Trophoblast cell (in vitro differentiated cells and primary cell): ENCODE data around the gene FCER1A.

Experiments used
- DNase-seq, 2 donors: peaks; one replicate each; pipeline ENCODE4 v3.0.0-alpha.2; 2016
- H2AFZ ChIP-seq: 2 replicates; pipeline ENCODE4 v1.6.1; 2013; ENCODE audit warnings: low read length, moderate library complexity, mild to moderate bottlenecking; ENCODE audit not compliant: insufficient read depth, poor library complexity
- H2AK5ac ChIP-seq: 2 replicates; pipeline ENCODE4 v1.6.1; 2013; ENCODE audit warnings: mild to moderate bottlenecking, low read length
- H2BK120ac ChIP-seq: 2 replicates; pipeline ENCODE4 v1.6.1; 2013; ENCODE audit warnings: low read length, mild to moderate bottlenecking, moderate library complexity; ENCODE audit not compliant: insufficient read depth, poor library complexity
- H2BK12ac ChIP-seq: 2 replicates; pipeline ENCODE4 v1.6.1; 2013; ENCODE audit warnings: mild to moderate bottlenecking, low read length, moderate library complexity
- H2BK5ac ChIP-seq: 2 replicates; pipeline ENCODE4 v1.6.1; 2013; ENCODE audit warnings: low read length, low read depth, moderate library complexity, mild to moderate bottlenecking; ENCODE audit not compliant: poor library complexity
- H3K14ac ChIP-seq: 2 replicates; pipeline ENCODE4 v1.6.1; 2013; ENCODE audit warnings: mild to moderate bottlenecking, low read length
- H3K18ac ChIP-seq: 2 replicates; pipeline ENCODE4 v1.6.1; 2013; ENCODE audit warnings: mild to moderate bottlenecking, low read length
- H3K23ac ChIP-seq: 2 replicates; pipeline ENCODE4 v1.6.1; 2013; ENCODE audit warnings: low read length
- H3K27ac ChIP-seq: 2 replicates; pipeline ENCODE4 v1.5.1; 2013; ENCODE audit warnings: low read depth, mild to moderate bottlenecking, inconsistent platforms, low read length, moderate library complexity
- H3K27me3 ChIP-seq: 2 replicates; pipeline ENCODE4 v1.6.1; 2013; ENCODE audit warnings: inconsistent platforms, mild to moderate bottlenecking, low read length, moderate library complexity; ENCODE audit not compliant: insufficient read depth
- H3K36me3 ChIP-seq, 2 experiments: 1 replicate in 1 of 2; 2 replicates in 1 of 2; pipeline ENCODE4 v1.6.1; 2013; ENCODE audit warnings: low read length in 2 of 2, mild to moderate bottlenecking in 2 of 2, moderate library complexity in 1 of 2; ENCODE audit not compliant: insufficient read depth in 2 of 2, control insufficient read depth in 1 of 2
- H3K4ac ChIP-seq: 2 replicates; pipeline ENCODE4 v1.6.1; 2013; ENCODE audit warnings: low read depth, mild to moderate bottlenecking, low read length, moderate library complexity
- H3K4me1 ChIP-seq, 2 experiments: 1 replicate in 1 of 2; 2 replicates in 1 of 2; pipeline ENCODE4 v1.6.1; 2013; ENCODE audit warnings: low read length in 2 of 2, mild to moderate bottlenecking in 2 of 2, moderate library complexity in 1 of 2; ENCODE audit not compliant: insufficient read depth in 2 of 2, control insufficient read depth in 1 of 2
- H3K4me2 ChIP-seq: 2 replicates; pipeline ENCODE4 v1.6.1; 2013; ENCODE audit warnings: inconsistent platforms, mild to moderate bottlenecking, low read length, moderate library complexity
- H3K4me3 ChIP-seq: 2 replicates; pipeline ENCODE4 v1.5.1; 2013; ENCODE audit warnings: mild to moderate bottlenecking, low read depth, low read length, inconsistent platforms
- H3K79me1 ChIP-seq: one replicate; pipeline ENCODE4 v1.6.1; 2013; ENCODE audit warnings: low read length
- H3K79me2 ChIP-seq: 2 replicates; pipeline ENCODE4 v1.6.1; 2013; ENCODE audit warnings: low read length, mild to moderate bottlenecking; ENCODE audit not compliant: control insufficient read depth, insufficient read depth, poor library complexity
- H3K9ac ChIP-seq: 2 replicates; pipeline ENCODE4 v1.6.1; 2013; ENCODE audit warnings: mild to moderate bottlenecking, low read length
- H3K9me3 ChIP-seq: 2 replicates; pipeline ENCODE4 v1.6.1; 2013; ENCODE audit warnings: low read depth, mild to moderate bottlenecking, control low read depth, inconsistent platforms, low read length; ENCODE audit not compliant: insufficient read depth
- H4K12ac ChIP-seq: 2 replicates; pipeline ENCODE4 v1.6.1; 2013; ENCODE audit warnings: low read depth, mild to moderate bottlenecking, low read length, moderate library complexity
- H4K8ac ChIP-seq: 2 replicates; pipeline ENCODE4 v1.6.1; 2013; ENCODE audit warnings: low read depth, mild to moderate bottlenecking, low read length, moderate library complexity
- H4K91ac ChIP-seq: one replicate; pipeline ENCODE4 v1.6.1; 2013; ENCODE audit warnings: low read depth, mild to moderate bottlenecking, low read length, moderate library complexity
- WGBS: extraction: QIAGEN DNeasy Blood & Tissue Kit; methylation state at CpG from one replicate; pipeline ENCODE4 v1.1.7; 2013; ENCODE audit warnings: missing lambda C conversion rate; ENCODE audit not compliant: insufficient read length, insufficient coverage; ENCODE audit errors: extremely low coverage; 5-methylcytosine and 5-hydroxymethylcytosine counted together

Gene FCER1A

GRCh38 chr1:159311679-159312078 lies 9.5 kb downstream of the FCER1A start:
- H4K8ac ChIP-seq = no peak overlapping the region
- no peaks in the 10 kb centered on the region for H3K4me1 ChIP-seq
- no peak overlapping the region for H2BK120ac ChIP-seq
- H2BK5ac ChIP-seq = no peak overlapping the region
- no peak overlapping the region for H3K4me3 ChIP-seq
- no peak overlapping the region for H2AK5ac ChIP-seq
- no peaks in the 10 kb centered on the region for H3K36me3 ChIP-seq
- no peaks in the 10 kb centered on the region for H3K79me2 ChIP-seq
- H3K27me3 ChIP-seq = no peaks in the 10 kb centered on the region
- no peak overlapping the region for H2BK12ac ChIP-seq
- H3K14ac ChIP-seq = no peak overlapping the region
- H3K9ac ChIP-seq = no peak overlapping the region
- no peak overlapping the region for H4K91ac ChIP-seq
- no peaks in the 10 kb centered on the region for H3K9me3 ChIP-seq
- no peak overlapping the region for H3K23ac ChIP-seq
- H3K4me2 ChIP-seq = no peak overlapping the region
- no peak overlapping the region for H3K27ac ChIP-seq
- H3K79me1 ChIP-seq = no peaks in the 10 kb centered on the region
- no peak overlapping the region for H2AFZ ChIP-seq
- H3K4ac ChIP-seq = no peak overlapping the region
- no peak overlapping the region for H3K18ac ChIP-seq
- no peak overlapping the region for H4K12ac ChIP-seq
- DNase-seq = peak; percentile 11 to 44

DNA sequence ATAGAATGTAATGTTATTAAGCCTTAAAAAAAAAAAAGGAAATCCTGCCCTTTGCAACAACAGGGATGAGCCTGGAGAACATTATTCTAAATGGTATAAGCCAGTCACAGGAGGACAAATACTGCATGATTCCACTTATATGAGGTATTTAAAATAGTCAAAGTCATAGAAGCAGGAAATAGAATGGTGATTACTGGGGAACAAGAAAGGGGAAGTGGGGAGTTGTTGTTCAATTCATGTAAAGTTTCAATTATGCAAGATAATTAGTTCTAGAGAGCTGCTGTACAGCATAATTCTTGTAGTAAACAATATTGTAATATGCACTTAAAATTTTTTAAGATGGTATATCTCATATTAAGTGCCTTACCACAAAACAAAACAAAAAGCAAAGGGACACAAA lies 13.2 kb downstream of the FCER1A start:
- Histone ChIP-seq H3K4me1 (no peaks in the 10 kb centered on the region), H3K79me2 (no peaks in the 10 kb centered on the region), H3K4ac (no peak overlapping the region), H4K91ac (no peak overlapping the region), H3K27me3 (no peaks in the 10 kb centered on the region), H2AK5ac (no peak overlapping the region), H3K23ac (no peak overlapping the region), H2BK12ac (no peak overlapping the region), H3K4me2 (no peak overlapping the region), H3K27ac (no peak overlapping the region), H3K18ac (no peak overlapping the region), H3K4me3 (no peak overlapping the region), H3K9me3 (no peaks in the 10 kb centered on the region), H4K12ac (no peak overlapping the region), H3K36me3 (no peaks in the 10 kb centered on the region), H3K79me1 (no peaks in the 10 kb centered on the region), H3K14ac (no peak overlapping the region), H2AFZ (no peak overlapping the region), H2BK5ac (no peak overlapping the region), H3K9ac (no peak overlapping the region), H2BK120ac (no peak overlapping the region), H4K8ac (no peak overlapping the region)
- DNase-seq = no peak

DNA sequence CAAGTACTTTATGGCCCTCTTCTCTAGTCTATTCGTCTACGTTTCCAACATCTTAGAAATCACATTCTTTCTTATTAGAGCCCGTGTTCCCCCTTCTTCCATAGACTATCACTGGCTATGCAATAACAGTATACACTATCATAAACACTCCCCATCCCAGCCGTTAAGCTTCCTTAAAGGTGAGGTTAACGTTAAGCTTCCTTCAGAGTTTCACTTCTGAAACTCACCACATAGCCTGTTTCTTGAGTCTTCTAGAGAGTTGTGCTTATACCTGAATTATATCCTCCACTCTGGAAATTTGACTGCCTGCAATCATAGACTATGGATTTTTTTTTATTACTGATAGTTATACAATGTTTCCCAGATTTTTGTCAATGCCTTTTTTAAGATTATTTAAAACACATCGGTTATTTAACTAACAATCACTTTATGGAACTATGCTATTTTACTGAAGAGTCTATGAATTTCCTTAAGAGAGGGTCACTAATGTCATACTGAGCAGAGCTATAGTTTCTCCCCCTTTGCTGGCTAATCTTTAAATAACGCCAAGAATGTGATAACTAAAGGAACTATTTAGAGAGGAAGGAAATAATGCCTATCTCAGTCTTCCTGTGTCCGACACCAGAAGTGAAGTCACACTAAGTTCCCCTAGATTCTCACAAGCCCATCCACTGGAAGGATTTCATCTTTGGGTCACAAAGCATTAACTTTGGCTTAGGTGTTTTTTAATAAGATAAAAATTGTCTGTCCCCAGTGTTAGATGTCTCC lies 16.8 kb downstream of the FCER1A start:
- no peak overlapping the region for H4K8ac ChIP-seq
- H3K27me3 ChIP-seq = no peaks in the 10 kb centered on the region
- no peak overlapping the region for H2BK120ac ChIP-seq
- H3K79me2 ChIP-seq = no peaks in the 10 kb centered on the region
- H2AFZ ChIP-seq = no peak overlapping the region
- H3K4ac ChIP-seq = no peak overlapping the region
- no peak overlapping the region for H3K4me3 ChIP-seq
- no peaks in the 10 kb centered on the region for H3K9me3 ChIP-seq
- H2BK5ac ChIP-seq = no peak overlapping the region
- DNase-seq = no peak
- H3K4me1 ChIP-seq = no peaks in the 10 kb centered on the region
- H4K12ac ChIP-seq = no peak overlapping the region
- H3K14ac ChIP-seq = no peak overlapping the region
- H3K23ac ChIP-seq = no peak overlapping the region
- no peak overlapping the region for H2BK12ac ChIP-seq
- no peaks in the 10 kb centered on the region for H3K36me3 ChIP-seq
- H2AK5ac ChIP-seq = no peak overlapping the region
- H3K27ac ChIP-seq = no peak overlapping the region
- H4K91ac ChIP-seq = no peak overlapping the region
- H3K18ac ChIP-seq = no peak overlapping the region
- H3K9ac ChIP-seq = no peak overlapping the region
- no CpG with 5 or more reads among the region's 8 CpGs for WGBS
- no peaks in the 10 kb centered on the region for H3K79me1 ChIP-seq
- no peak overlapping the region for H3K4me2 ChIP-seq

- H2BK12ac ChIP-seq = no peak overlapping the region
- H3K79me2 ChIP-seq = no peaks in the 10 kb centered on the region
- H4K91ac ChIP-seq = no peak overlapping the region
- H3K4me3 ChIP-seq = no peak overlapping the region
- H3K14ac ChIP-seq = no peak overlapping the region
- no peak overlapping the region for H2AFZ ChIP-seq
- H3K79me1 ChIP-seq = no peaks in the 10 kb centered on the region
- no peak overlapping the region for H2BK120ac ChIP-seq
- H3K23ac ChIP-seq = no peak overlapping the region
- no peak overlapping the region for H2AK5ac ChIP-seq
- no peak overlapping the region for H2BK5ac ChIP-seq
- no CpG with 5 or more reads among the region's 2 CpGs for WGBS
- no peak overlapping the region for H3K9ac ChIP-seq
- no peak overlapping the region for H3K18ac ChIP-seq
- H4K8ac ChIP-seq = no peak overlapping the region
- no peaks in the 10 kb centered on the region for H3K9me3 ChIP-seq
- no peak overlapping the region for H3K4me2 ChIP-seq
- no peaks in the 10 kb centered on the region for H3K27me3 ChIP-seq
- no peak for DNase-seq
- H3K4me1 ChIP-seq = no peaks in the 10 kb centered on the region
- no peak overlapping the region for H4K12ac ChIP-seq
- no peaks in the 10 kb centered on the region for H3K36me3 ChIP-seq
- no peak overlapping the region for H3K4ac ChIP-seq
- no peak overlapping the region for H3K27ac ChIP-seq
Observed at GRCh38 chr1:159334797-159335196, 32.7 kb downstream of the FCER1A start.
